ENCODE results near the gene EBLN1.

The EBLN1 gene

GRCh38 chr10:22217842-22218241 is at the start of gene EBLN1:
Gene EBLN1 (minus strand): TSS chr10:22218015. CDS start chr10:22209983, 8,032 bp downstream.
- no peak for DNase-seq (ENCODE audit: low read depth)

- no peak for DNase-seq (ENCODE audit: low read depth)
These were observed 48.2 kb upstream of the EBLN1 start for GRCh38 chr10:22265839-22266537.

DNA sequence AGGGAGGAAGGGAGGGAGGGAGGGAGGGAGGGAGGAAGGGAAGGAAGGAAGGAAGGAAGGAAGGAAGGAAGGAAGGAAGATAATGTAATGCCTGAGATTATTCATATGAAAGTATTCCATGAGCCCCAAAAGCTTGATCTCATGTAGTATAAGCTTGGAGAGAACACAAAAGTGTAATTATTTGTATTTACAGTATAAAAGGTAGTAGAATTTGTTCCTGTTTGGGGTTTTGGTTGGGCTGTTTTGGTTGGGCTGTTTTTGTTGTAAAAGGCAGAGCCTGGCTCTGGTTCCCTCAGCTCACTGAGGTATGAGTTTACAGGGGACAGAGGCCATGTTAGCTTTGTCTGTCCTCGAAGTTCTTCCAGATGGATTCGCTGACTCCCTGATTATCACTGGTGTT is 45.3 kb upstream of the EBLN1 start:
- no peak for DNase-seq (ENCODE audit: low read depth)

- no peak for DNase-seq (ENCODE audit: low read depth)
These were observed 41.5 kb upstream of the EBLN1 start for GRCh38 chr10:22259280-22259679.

GRCh38 chr10:22258471-22258870 is 40.7 kb upstream of the EBLN1 start:
- no peak for DNase-seq (ENCODE audit: low read depth)

- DNase-seq (ENCODE audit: low read depth): no peak
These were observed 35.7 kb upstream of the EBLN1 start for GRCh38 chr10:22253580-22253882.

GRCh38 chr10:22252801-22253579 is 35.2 kb upstream of the EBLN1 start:
- DNase-seq (ENCODE audit: low read depth): peak; percentile 21

DNA sequence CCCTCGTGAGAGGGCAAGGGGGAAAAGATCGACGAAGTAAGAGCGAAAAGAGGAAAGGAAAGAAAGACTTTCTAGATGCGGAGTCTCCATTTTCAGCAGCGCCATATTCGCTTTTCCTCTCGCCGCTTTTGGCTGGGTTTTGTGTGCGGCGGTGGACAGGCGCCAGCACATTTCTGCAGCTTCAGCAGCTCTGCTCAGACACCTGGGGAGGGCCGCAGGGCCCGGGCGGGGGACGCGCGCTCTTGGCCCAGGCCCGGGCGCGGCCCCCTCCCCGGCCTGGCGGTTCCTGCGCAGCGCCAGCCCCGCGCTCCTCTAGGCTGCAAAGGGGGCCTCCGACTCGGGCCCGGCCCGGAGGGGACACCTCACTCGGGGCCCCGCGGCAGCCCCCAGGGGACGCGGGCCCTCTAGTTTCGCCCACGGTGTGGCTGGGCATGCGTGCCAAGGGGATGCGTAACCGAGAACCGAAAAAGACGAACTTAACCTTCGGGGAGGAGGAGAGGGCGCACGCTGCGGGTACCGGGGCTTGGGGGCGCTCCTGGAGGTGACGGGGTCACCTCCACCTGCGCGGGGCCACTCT is 34.5 kb upstream of the EBLN1 start:
- peak; percentile 38 for DNase-seq (ENCODE audit: low read depth)

- peak; percentile 23 for DNase-seq (ENCODE audit: low read depth)
These were observed 34.0 kb upstream of the EBLN1 start for GRCh38 chr10:22251751-22252223.

DNA sequence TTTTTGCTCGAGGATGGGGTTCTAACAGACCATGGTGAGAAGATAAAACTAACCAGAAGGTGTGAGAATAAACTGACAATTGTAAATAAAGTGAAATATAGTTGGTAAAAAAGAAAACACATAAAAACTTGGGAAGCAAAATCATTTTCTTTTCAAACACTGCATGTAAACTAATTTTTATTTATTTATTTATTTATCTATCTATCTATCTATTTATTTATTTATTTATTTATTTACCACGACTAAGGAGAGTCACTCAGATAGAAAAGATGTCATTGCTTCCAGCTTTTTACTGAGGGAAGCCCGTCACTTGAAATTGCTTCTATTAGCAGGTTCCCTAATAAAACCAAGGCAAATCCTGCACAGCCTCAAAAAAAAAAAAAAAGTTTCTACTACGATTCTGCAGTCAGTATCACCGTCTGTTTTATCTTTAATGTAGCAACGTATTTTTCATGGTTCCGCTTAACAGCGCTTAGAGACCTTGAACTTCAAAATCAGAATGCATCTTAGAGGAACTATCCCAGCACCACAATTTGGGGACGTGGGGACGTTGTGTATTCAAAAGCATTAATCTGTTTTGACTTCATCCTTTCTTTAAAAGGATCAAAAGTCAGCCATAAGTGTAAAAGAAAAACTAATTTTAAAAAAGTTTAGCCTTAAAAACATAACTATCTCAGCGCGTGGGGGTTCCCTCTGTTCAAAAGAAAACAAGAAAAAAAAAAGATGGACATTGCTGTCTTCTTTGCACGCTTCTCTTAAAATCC is 33.3 kb upstream of the EBLN1 start:
- DNase-seq (ENCODE audit: low read depth): no peak

- DNase-seq (ENCODE audit: low read depth): no peak
These were observed 29.8 kb upstream of the EBLN1 start for GRCh38 chr10:22247636-22248035.

DNA sequence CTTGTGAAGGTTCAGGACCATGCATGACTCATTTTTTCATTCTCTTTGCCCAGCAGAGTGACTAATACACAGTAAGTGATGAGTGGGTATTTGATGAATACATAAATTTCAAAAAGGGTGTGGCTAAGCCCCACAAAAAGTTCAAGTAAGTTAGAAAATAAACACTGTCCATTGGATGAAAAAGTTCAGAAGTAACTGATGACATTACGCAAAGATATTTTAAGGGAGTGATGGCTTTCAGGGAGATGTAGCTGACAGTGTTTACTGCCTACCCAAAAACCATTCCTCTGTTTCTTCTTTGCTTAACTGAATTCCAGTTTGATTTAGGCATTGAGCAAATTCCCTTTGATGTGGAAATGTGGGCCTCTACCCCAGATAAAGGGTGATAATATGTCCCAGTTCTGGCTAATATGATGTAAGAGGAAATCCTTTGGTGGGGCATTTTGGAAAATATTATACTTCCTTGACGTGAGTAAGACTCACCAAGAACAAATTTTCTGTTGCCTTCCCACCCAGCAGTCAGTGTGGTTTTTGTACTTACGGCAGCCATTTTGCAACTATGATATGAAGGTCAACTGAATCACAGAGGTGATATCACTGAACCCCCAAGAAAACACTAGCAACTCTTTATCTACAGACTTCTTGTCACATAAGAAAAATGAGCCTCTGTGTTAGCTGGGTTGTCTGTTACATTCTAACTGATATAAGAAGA is 29.0 kb upstream of the EBLN1 start:
- DNase-seq (ENCODE audit: low read depth): no peak

DNA sequence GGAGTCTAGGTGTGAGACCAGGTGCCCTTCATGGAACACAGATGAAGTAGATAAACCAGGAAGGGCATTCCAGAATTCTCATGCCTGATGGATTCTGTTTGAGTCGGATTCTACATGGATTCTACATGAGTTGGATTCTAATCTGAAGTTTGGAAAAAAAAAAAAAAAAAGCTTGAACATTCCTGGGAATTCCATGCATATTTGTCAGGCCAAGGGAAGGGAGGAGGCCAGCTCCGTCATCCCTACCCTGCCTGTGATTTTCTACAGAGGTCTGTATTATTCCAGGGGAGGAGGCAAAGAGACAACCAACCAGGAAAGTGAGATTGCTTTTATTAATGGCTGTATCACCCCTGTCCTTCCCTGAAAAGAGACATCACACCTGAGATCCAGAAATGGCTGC is 27.8 kb upstream of the EBLN1 start:
- no peak for DNase-seq (ENCODE audit: low read depth)

GRCh38 chr10:22244855-22245254 is 27.0 kb upstream of the EBLN1 start:
- no peak for DNase-seq (ENCODE audit: low read depth)

DNA sequence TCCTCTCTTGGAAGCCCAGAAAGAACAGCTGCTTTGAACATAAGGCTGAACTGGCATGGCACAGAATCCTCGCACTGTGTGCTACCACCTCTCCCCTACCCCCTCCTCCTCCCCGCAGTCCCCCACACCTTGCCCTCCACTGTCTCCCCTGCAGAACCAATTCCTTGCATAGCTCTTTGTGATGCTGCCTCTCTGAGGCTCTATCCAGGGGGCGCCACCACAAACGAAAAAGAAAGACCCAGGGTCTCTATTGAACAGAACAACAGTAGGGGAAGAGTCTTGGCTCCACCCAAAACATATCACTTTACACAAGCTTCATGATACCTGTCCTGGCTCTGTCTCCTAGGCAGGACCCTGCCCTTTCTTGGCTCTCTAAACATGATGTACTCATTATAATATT is 26.2 kb upstream of the EBLN1 start:
- no peak for DNase-seq (ENCODE audit: low read depth)

DNA sequence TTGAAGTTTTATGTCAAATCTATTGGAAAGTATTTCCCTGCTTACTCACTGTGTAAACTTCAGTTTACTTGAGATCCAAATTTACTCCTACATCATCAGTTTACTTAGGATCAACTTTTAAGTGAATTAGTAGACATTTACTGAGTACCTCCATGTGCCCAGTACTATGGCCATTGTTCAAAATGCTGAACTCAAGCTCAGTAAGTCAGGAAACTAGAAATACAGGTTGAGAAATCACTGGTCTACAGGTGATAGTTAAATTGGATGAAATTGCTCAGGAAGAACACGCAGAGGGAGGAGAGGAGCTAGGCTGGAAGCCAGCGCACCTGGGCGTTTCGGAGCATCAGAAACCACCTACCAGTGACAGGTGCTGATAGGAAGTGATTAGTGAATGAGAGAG is 25.5 kb upstream of the EBLN1 start:
- DNase-seq (ENCODE audit: low read depth): no peak

DNA sequence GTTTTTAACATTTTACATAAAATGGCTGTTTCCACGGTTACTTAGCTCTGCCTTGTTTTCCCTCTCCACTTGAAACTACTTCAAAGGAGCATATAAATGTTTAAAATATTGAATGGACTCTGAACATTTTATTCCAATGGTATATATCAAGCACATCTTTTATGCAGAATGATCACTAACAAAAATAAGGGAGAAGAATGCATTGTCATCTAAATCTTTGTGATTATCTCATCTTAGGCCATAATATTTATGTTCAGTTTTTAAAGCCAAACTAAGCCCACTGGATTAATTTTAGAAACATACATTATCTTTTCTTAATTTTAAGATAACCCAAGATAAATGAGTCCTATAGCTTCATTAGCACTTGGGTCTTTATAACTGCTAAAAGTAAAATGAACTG is 13.4 kb upstream of the EBLN1 start:
- no peak for DNase-seq (ENCODE audit: low read depth)

DNA sequence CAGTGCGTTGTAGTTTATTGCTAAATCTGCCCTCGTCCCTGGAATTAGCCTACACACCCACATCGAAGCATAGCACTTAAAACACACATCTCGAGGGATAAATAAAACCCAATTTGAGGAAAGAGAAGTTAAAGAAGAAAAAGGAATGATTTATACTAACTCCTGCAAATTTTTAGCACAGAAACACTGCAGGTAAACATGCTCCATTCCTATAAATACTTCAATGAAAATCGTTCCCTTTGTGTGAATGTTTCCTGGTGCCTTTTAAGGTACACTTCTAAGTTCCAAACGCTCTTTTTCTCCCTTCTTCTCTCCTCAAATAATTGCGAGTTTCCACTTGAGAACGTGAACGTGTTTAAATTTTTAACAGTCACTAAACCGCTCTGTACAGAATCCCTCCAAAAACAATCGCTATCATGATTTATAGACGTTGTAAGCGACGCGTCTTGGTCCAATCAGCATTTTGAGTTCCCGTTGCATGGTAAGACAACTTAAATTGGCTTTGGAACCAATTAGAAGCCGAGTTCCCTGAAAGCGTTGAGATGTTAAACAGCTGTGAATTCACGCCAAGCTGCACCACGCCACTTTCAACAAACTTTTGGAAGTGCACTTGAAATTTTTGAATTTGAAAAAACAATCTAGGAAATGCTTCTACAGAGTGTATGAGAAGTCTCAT is 12.5 kb upstream of the EBLN1 start:
- DNase-seq (ENCODE audit: low read depth): no peak

DNA sequence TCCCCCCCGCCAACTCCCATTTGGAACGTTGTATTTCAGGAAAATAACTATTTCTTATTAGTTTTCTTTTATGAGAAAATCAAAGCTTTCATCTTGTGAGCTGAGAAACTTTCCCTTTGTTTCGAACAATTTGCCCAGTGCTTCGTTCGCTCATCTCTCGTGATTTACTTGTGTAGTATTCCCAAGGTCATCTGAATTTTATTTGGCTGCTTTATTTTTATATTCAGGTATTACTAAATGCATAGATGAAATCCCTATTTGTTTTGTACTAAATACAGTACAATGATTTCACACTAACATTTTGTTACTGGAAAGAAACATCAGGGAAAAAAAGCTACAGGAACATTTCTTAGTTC is 12.0 kb upstream of the EBLN1 start:
- no peak for DNase-seq (ENCODE audit: low read depth)

DNA sequence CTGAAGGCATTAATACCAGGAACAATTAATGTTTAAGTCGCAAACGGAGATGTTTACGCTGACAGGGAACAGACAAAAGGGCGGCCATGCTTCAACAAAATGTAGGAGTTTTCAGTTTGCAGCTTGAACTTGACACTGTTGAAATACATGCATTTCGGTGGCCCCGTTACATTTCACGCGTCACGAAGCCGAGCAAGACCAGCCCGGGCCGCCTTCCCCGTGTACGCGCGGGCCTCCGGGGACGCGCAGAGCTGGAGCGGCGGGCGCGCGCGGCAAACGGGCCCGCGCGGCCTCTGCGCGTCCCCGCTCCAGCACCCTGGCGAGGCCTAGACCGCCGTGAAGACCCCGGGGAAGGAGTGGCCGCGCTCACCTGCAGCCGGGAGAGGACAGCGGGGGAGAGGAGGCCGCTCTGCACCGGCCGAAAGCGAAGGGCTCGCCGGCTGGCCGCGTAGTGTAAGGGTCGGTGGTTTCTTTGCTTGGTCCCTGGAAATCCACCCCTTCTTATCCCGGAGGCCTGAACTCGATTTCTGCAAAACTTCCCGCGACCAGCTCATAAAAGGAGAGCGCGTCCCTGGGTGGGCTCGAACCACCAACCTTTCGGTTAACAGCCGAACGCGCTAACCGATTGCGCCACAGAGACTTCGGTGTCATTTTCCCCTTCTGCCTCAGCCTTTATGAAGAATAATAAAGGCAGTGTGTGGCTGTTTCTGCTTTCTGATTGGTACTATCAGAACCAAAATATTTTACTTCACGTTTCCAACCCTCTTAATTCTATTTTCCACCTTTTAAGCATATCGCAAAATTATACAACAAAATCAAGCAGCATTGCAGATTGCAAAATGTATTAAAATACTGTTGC is 11.4 kb upstream of the EBLN1 start:
- peak; percentile 63 for DNase-seq (ENCODE audit: low read depth)

Measured in stimulated activated CD8-positive, alpha-beta memory T cell treated with anti-CD3 and anti-CD28 coated beads, Interleukin-15, amount 100 ng/mL, for 24 hours (primary cell).